Measurements from ENCODE around the gene DOCK11. TPM values are rescaled to one million over a fixed set of nuclear protein-coding genes. Genes with fewer than 3 reads are reported as not detected.

The DOCK11 gene
- total and polyA plus RNA-seq, 2 experiments from 2014 or later, result 7.6 to 8.3 TPM

DNA sequence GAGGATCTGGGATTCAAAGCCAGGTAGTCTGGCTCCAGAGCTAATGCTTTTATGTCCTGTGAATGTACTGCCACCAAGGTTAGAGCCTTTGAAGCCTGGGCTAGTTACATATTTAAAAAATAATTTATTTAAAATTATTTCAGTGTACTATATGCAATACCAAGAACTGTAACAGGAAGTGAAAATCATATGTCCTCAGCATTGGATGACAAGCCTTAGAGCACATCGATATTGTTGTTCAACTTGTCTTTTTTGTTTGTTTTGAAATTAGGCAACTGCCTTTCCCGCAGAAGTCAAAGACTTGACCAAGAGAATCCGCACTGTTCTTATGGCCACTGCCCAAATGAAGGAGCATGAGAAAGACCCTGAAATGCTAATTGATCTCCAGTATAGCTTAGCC is 158.7 kb downstream of the DOCK11 start:
- TF ChIP-seq EZH2 (IDR thresholded peaks at IDR 0.05; ENCODE audit: borderline replicate concordance) (no peak), EZH2phosphoT487 (IDR thresholded peaks at IDR 0.05; ENCODE audit: low read depth, severe bottlenecking, unreplicated experiment) (no peak)
- TF ChIP-seq, protein P1, sequence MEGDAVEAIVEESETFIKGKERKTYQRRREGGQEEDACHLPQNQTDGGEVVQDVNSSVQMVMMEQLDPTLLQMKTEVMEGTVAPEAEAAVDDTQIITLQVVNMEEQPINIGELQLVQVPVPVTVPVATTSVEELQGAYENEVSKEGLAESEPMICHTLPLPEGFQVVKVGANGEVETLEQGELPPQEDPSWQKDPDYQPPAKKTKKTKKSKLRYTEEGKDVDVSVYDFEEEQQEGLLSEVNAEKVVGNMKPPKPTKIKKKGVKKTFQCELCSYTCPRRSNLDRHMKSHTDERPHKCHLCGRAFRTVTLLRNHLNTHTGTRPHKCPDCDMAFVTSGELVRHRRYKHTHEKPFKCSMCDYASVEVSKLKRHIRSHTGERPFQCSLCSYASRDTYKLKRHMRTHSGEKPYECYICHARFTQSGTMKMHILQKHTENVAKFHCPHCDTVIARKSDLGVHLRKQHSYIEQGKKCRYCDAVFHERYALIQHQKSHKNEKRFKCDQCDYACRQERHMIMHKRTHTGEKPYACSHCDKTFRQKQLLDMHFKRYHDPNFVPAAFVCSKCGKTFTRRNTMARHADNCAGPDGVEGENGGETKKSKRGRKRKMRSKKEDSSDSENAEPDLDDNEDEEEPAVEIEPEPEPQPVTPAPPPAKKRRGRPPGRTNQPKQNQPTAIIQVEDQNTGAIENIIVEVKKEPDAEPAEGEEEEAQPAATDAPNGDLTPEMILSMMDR (IDR thresholded peaks at IDR 0.05; ENCODE audit: poor library complexity), result no peak
- no peaks in the 10 kb centered on the region for H3K9me3 ChIP-seq (ENCODE audit: low read depth)
- no peak overlapping the region for H3K27ac ChIP-seq
- no peak overlapping the region for H3K4me2 ChIP-seq
- no peaks in the 10 kb centered on the region for H3K9me2 ChIP-seq (replicated peaks; ENCODE audit: insufficient read depth)
- H4K20me1 ChIP-seq (ENCODE audit: insufficient read depth, poor library complexity, severe bottlenecking), result no peaks in the 10 kb centered on the region
- no peak overlapping the region for H3K4me3 ChIP-seq
- H2AFZ ChIP-seq, result no peak overlapping the region
- H3K79me2 ChIP-seq, result no peaks in the 10 kb centered on the region
- no peaks in the 10 kb centered on the region for H3K27me3 ChIP-seq
- no peaks in the 10 kb centered on the region for H3K4me1 ChIP-seq (ENCODE audit: insufficient read depth)
- 83% methylated on average over 3 of the region's 3 CpGs for WGBS (ENCODE audit: low lambda C conversion rate, missing lambda C conversion rate)
- no peaks in the 10 kb centered on the region for H3K36me3 ChIP-seq (replicated peaks; ENCODE audit: insufficient read depth, low read depth)
- DNase-seq (ENCODE audit: low spot score), result no peak

DNA sequence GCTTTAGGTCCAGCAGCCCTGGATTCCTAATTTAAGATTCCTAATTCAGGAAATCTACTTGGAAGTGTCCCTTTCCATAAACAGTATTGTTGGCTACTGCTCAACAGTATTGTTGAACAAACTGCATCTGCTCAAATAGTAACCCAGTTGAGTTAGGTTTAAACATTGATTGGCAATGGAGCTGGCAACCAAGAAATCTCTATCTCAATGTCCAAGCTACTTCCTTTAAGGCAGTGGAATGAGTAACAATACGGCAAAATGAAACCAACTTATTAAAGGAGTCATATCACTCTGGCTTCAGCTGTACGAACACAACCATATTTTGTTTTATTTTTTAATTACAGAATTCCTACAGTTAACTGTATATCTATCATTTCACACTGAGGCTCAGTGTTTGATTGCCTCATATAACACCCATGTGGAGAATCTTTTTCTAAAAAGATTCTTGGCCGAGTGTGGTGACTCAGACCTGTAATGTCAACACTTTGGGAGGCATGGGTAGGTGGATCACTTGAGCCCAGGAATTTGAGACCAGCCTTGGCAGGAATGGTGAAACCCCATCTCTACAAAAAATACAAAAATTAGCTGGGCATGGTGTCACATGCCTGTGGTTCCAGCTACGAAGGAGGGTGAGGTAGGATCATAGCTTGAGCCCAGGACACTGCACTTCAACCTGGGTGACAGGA is 160.1 kb downstream of the DOCK11 start:
- DNase-seq (ENCODE audit: low spot score), result no peak
- 82% methylated on average over 4 of the region's 4 CpGs for WGBS (ENCODE audit: low lambda C conversion rate, missing lambda C conversion rate)
- Histone ChIP-seq H4K20me1 (ENCODE audit: insufficient read depth, poor library complexity, severe bottlenecking) (no peaks in the 10 kb centered on the region), H3K27ac (no peak overlapping the region), H3K4me1 (ENCODE audit: insufficient read depth) (no peaks in the 10 kb centered on the region), H3K9me3 (ENCODE audit: low read depth) (no peaks in the 10 kb centered on the region), H3K9me2 (replicated peaks; ENCODE audit: insufficient read depth) (no peaks in the 10 kb centered on the region), H3K4me2 (no peak overlapping the region), H3K36me3 (replicated peaks; ENCODE audit: insufficient read depth, low read depth) (no peaks in the 10 kb centered on the region), H2AFZ (no peak overlapping the region), H3K27me3 (no peaks in the 10 kb centered on the region), H3K4me3 (no peak overlapping the region), H3K79me2 (no peaks in the 10 kb centered on the region)
- no peak for TF ChIP-seq EZH2phosphoT487 (IDR thresholded peaks at IDR 0.05; ENCODE audit: low read depth, severe bottlenecking, unreplicated experiment)

DNA sequence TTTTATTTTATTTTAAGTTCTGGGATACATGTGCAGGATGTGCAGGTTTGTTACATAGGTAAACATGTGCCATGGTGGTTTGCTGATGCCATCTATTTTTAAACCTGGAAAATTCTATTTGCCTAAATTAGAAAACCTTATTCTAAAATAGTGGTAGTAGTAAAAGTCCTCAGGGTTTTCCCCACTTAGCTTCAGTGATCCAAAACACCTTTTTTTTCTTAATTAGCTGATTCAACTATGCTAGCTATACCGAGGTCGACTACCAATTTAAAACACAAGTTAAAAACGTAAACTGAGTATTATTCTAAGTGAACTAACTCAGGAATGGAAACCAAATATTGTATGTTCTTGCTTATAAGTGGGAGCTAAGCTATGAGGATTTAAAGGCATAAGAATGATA is 161.8 kb downstream of the DOCK11 start:
- Histone ChIP-seq H4K20me1 (ENCODE audit: insufficient read depth, poor library complexity, severe bottlenecking) (no peaks in the 10 kb centered on the region), H3K4me2 (no peak overlapping the region), H3K9me3 (ENCODE audit: low read depth) (no peaks in the 10 kb centered on the region), H3K79me2 (no peaks in the 10 kb centered on the region), H3K27me3 (no peaks in the 10 kb centered on the region), H3K4me3 (no peak overlapping the region), H3K4me1 (ENCODE audit: insufficient read depth) (no peaks in the 10 kb centered on the region), H3K27ac (no peak overlapping the region), H2AFZ (no peak overlapping the region), H3K36me3 (replicated peaks; ENCODE audit: insufficient read depth, low read depth) (no peaks in the 10 kb centered on the region), H3K9me2 (replicated peaks; ENCODE audit: insufficient read depth) (no peaks in the 10 kb centered on the region)
- WGBS (ENCODE audit: low lambda C conversion rate, missing lambda C conversion rate), result 67% methylated on average over 3 of the region's 3 CpGs
- no peak for TF ChIP-seq EZH2 (IDR thresholded peaks at IDR 0.05; ENCODE audit: borderline replicate concordance)
- TF ChIP-seq, protein P1 (IDR thresholded peaks at IDR 0.05; ENCODE audit: poor library complexity), result no peak
- TF ChIP-seq EZH2phosphoT487 (IDR thresholded peaks at IDR 0.05; ENCODE audit: low read depth, severe bottlenecking, unreplicated experiment), result no peak
- DNase-seq (ENCODE audit: low spot score), result no peak

GRCh38 chrX:118660085-118660484 is 164.5 kb downstream of the DOCK11 start:
- Histone ChIP-seq H3K79me2 (no peaks in the 10 kb centered on the region), H3K4me3 (no peak overlapping the region), H3K4me2 (no peak overlapping the region), H4K20me1 (ENCODE audit: insufficient read depth, poor library complexity, severe bottlenecking) (no peaks in the 10 kb centered on the region), H3K9me2 (replicated peaks; ENCODE audit: insufficient read depth) (no peaks in the 10 kb centered on the region), H3K4me1 (ENCODE audit: insufficient read depth) (no peaks in the 10 kb centered on the region), H3K27ac (no peak overlapping the region), H3K27me3 (no peaks in the 10 kb centered on the region), H3K9me3 (ENCODE audit: low read depth) (no peaks in the 10 kb centered on the region), H2AFZ (no peak overlapping the region), H3K36me3 (replicated peaks; ENCODE audit: insufficient read depth, low read depth) (no peaks in the 10 kb centered on the region)
- DNase-seq (ENCODE audit: low spot score), result no peak
- WGBS (ENCODE audit: low lambda C conversion rate, missing lambda C conversion rate), result 63% methylated on average over 2 of the region's 2 CpGs
- TF ChIP-seq, protein P1 (IDR thresholded peaks at IDR 0.05; ENCODE audit: poor library complexity), result no peak
- TF ChIP-seq EZH2 (IDR thresholded peaks at IDR 0.05; ENCODE audit: borderline replicate concordance) (no peak), EZH2phosphoT487 (IDR thresholded peaks at IDR 0.05; ENCODE audit: low read depth, severe bottlenecking, unreplicated experiment) (no peak)

Measured in hepatocyte (in vitro differentiated cells).